ENCODE results near the gene HECW1. TPM values are rescaled to one million over a fixed set of nuclear protein-coding genes. Genes with fewer than 3 reads are reported as not detected.

The HECW1 gene
- total and polyA plus RNA-seq, 4 donors, result 0.05 TPM; not detected in 3

- Histone ChIP-seq H3K4me3 (ENCODE audit: low read depth in 1 of 3, low read length in 3 of 3) (no peak overlapping the region), H3K27me3 (ENCODE audit: control insufficient read depth in 4 of 4, insufficient read depth in 4 of 4, low read length in 3 of 4) (no peaks in the 10 kb centered on the region), H3K9ac (ENCODE audit: low read depth in 1 of 2, low read length in 2 of 2) (no peak overlapping the region), H3K4me1 (ENCODE audit: control insufficient read depth in 4 of 4, insufficient read depth in 4 of 4, low read length in 3 of 4) (peaks cover 0 to 9% (median 5%) of the 10 kb centered on the region in 4 donors), H3K27ac (ENCODE audit: low read depth in 1 of 2, low read length in 2 of 2) (no peak overlapping the region), H3K9me3 (ENCODE audit: control insufficient read depth in 4 of 4, low read length in 3 of 4) (no peaks in the 10 kb centered on the region), H3K36me3 (ENCODE audit: control insufficient read depth in 4 of 4, insufficient read depth in 3 of 4, low read depth in 1 of 4, low read length in 3 of 4) (no peaks in the 10 kb centered on the region)
- TF ChIP-seq JUND (IDR thresholded peaks at IDR 0.05), result no peak
- no peak for TF ChIP-seq ATF3 (IDR thresholded peaks at IDR 0.05)
- TF ChIP-seq NR2F2 (IDR thresholded peaks at IDR 0.05), result no peak
- TF ChIP-seq FOXA2 (IDR thresholded peaks at IDR 0.05), result no peak
- TF ChIP-seq, protein P1, sequence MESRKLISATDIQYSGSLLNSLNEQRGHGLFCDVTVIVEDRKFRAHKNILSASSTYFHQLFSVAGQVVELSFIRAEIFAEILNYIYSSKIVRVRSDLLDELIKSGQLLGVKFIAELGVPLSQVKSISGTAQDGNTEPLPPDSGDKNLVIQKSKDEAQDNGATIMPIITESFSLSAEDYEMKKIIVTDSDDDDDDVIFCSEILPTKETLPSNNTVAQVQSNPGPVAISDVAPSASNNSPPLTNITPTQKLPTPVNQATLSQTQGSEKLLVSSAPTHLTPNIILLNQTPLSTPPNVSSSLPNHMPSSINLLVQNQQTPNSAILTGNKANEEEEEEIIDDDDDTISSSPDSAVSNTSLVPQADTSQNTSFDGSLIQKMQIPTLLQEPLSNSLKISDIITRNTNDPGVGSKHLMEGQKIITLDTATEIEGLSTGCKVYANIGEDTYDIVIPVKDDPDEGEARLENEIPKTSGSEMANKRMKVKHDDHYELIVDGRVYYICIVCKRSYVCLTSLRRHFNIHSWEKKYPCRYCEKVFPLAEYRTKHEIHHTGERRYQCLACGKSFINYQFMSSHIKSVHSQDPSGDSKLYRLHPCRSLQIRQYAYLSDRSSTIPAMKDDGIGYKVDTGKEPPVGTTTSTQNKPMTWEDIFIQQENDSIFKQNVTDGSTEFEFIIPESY (IDR thresholded peaks at IDR 0.05), result no peak
- TF ChIP-seq, protein P2, sequence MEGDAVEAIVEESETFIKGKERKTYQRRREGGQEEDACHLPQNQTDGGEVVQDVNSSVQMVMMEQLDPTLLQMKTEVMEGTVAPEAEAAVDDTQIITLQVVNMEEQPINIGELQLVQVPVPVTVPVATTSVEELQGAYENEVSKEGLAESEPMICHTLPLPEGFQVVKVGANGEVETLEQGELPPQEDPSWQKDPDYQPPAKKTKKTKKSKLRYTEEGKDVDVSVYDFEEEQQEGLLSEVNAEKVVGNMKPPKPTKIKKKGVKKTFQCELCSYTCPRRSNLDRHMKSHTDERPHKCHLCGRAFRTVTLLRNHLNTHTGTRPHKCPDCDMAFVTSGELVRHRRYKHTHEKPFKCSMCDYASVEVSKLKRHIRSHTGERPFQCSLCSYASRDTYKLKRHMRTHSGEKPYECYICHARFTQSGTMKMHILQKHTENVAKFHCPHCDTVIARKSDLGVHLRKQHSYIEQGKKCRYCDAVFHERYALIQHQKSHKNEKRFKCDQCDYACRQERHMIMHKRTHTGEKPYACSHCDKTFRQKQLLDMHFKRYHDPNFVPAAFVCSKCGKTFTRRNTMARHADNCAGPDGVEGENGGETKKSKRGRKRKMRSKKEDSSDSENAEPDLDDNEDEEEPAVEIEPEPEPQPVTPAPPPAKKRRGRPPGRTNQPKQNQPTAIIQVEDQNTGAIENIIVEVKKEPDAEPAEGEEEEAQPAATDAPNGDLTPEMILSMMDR (IDR thresholded peaks at IDR 0.05; ENCODE audit: low read depth, low read length, missing input control), result no peak
- no peak for TF ChIP-seq FOXA1 (IDR thresholded peaks at IDR 0.05)
- TF ChIP-seq SP1 (IDR thresholded peaks at IDR 0.05), result no peak
- no peak for TF ChIP-seq EGR1 (IDR thresholded peaks at IDR 0.05; ENCODE audit: low read depth in 2 of 2)
- TF ChIP-seq, protein P3, sequence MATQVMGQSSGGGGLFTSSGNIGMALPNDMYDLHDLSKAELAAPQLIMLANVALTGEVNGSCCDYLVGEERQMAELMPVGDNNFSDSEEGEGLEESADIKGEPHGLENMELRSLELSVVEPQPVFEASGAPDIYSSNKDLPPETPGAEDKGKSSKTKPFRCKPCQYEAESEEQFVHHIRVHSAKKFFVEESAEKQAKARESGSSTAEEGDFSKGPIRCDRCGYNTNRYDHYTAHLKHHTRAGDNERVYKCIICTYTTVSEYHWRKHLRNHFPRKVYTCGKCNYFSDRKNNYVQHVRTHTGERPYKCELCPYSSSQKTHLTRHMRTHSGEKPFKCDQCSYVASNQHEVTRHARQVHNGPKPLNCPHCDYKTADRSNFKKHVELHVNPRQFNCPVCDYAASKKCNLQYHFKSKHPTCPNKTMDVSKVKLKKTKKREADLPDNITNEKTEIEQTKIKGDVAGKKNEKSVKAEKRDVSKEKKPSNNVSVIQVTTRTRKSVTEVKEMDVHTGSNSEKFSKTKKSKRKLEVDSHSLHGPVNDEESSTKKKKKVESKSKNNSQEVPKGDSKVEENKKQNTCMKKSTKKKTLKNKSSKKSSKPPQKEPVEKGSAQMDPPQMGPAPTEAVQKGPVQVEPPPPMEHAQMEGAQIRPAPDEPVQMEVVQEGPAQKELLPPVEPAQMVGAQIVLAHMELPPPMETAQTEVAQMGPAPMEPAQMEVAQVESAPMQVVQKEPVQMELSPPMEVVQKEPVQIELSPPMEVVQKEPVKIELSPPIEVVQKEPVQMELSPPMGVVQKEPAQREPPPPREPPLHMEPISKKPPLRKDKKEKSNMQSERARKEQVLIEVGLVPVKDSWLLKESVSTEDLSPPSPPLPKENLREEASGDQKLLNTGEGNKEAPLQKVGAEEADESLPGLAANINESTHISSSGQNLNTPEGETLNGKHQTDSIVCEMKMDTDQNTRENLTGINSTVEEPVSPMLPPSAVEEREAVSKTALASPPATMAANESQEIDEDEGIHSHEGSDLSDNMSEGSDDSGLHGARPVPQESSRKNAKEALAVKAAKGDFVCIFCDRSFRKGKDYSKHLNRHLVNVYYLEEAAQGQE (IDR thresholded peaks at IDR 0.05), result no peak
- TF ChIP-seq, protein P4, sequence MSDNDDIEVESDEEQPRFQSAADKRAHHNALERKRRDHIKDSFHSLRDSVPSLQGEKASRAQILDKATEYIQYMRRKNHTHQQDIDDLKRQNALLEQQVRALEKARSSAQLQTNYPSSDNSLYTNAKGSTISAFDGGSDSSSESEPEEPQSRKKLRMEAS (IDR thresholded peaks at IDR 0.05), result no peak
- no peak for TF ChIP-seq RXRA (IDR thresholded peaks at IDR 0.05)
- no peak for TF ChIP-seq HNF4G (IDR thresholded peaks at IDR 0.05)
- no peak for TF ChIP-seq YY1 (IDR thresholded peaks at IDR 0.05)
- no peak for TF ChIP-seq GABPA (IDR thresholded peaks at IDR 0.05 in 1 of 2, conservative IDR thresholded peaks at IDR 0.05 in 1 of 2)
- TF ChIP-seq TAF1 (conservative IDR thresholded peaks at IDR 0.05), result no peak
- TF ChIP-seq RAD21 (IDR thresholded peaks at IDR 0.05), result no peak
- no peak for TF ChIP-seq HNF4A (conservative IDR thresholded peaks at IDR 0.05)
- DNase-seq (ENCODE audit: low spot score), result no peak
- WGBS, result 97% methylated on average over 14 of the region's 14 CpGs
These were observed 367.1 kb downstream of the HECW1 start for GRCh38 chr7:43479543-43479942.
